Heart left ventricle (tissue), 16 donors: ENCODE measurements around the gene RALGAPA2. TPM values are rescaled to one million over a fixed set of nuclear protein-coding genes. Genes with fewer than 3 reads are reported as not detected.

Experiments
- ATAC-seq, 4 donors: fragments of 200-7000 bp; cut with Tn5 transposase; one replicate each; pipeline ENCODE4 v1.9.1; 2020 to 2022; ENCODE audit warnings: moderate library complexity in 4 of 4, mild to moderate bottlenecking in 3 of 4, moderate number of reproducible peaks in 1 of 4
- DNase-seq, 5 donors: peaks; one replicate each; pipeline ENCODE4 v3.0.0-alpha.2; 2020
- H3K27ac ChIP-seq, 12 donors: fragments of 200-600 bp; sonication (generic) in 4 of 12; one replicate each; pipeline versions ENCODE4 v1.5.0 to v1.8.0; 2016 to 2022; ENCODE audit warnings: mild to moderate bottlenecking in 2 of 12
- H3K27me3 ChIP-seq, 9 donors: fragments of 200-600 bp; sonication (generic) in 2 of 9; one replicate each; pipeline versions ENCODE4 v1.5.1 to v1.8.0; 2016 to 2022; ENCODE audit warnings: mild to moderate bottlenecking in 3 of 9
- H3K36me3 ChIP-seq, 9 donors: fragments of 200-600 bp; sonication (generic) in 2 of 9; one replicate each; pipeline versions ENCODE4 v1.5.0 to v1.8.0; 2018 to 2022; ENCODE audit warnings: mild to moderate bottlenecking in 2 of 9
- H3K4me1 ChIP-seq, 12 donors: fragments of 200-600 bp; sonication (generic) in 4 of 12; one replicate each; pipeline versions ENCODE4 v1.5.0 to v1.8.0; 2016 to 2022; ENCODE audit warnings: mild to moderate bottlenecking in 3 of 12
- H3K4me3 ChIP-seq, 12 donors: fragments of 200-600 bp; sonication (generic) in 4 of 12; one replicate each; pipeline versions ENCODE4 v1.5.0 to v1.8.0; 2017 to 2022; ENCODE audit warnings: mild to moderate bottlenecking in 9 of 12, moderate library complexity in 4 of 12
- H3K9me3 ChIP-seq, 12 donors: fragments of 200-600 bp; sonication (generic) in 4 of 12; one replicate each; pipeline versions ENCODE4 v1.5.0 to v1.8.0; 2016 to 2022; ENCODE audit warnings: mild to moderate bottlenecking in 1 of 12
- CTCF ChIP-seq, 12 donors: fragments of 200-600 bp; sonication (generic) in 4 of 12; IDR thresholded peaks; one replicate each; pipeline versions ENCODE4 v1.5.0 to v1.8.0; 2018 to 2022; ENCODE audit warnings: antibody characterized with exemption in 12 of 12, mild to moderate bottlenecking in 5 of 12
- POLR2A ChIP-seq, 2 donors: fragments of 450-650 bp; IDR thresholded peaks; one replicate each; pipeline ENCODE4 v1.6.1; 2017; ENCODE audit warnings: antibody characterized with exemption in 2 of 2, mild to moderate bottlenecking in 2 of 2, moderate library complexity in 2 of 2
- WGBS, 4 donors: extraction: QIAGEN DNeasy Blood & Tissue Kit in 2 of 4; methylation state at CpG; one replicate each; pipeline versions ENCODE4 v1.1.5 to v1.1.7; 2013 to 2018; 5-methylcytosine and 5-hydroxymethylcytosine counted together
- intact Hi-C, 10 donors: fragments of 100-400 bp; cut with DNase I; formaldehyde crosslinking; loops; one replicate each; pipeline versions ENCODE4 v1.11.1 to v1.14.2; 2022
- polyA plus RNA-seq, 2 donors: library from polyadenylated mRNA; stranded (reverse); fragments of 200-250 nt; gene quantifications; one replicate each; pipeline ENCODE4 v1.2.3, GENCODE V29; 2013
- total RNA-seq, 9 donors: library from RNA; depleted of rRNA in 2 of 9; stranded (reverse); fragments of >200 nt in 2 of 9; fragmentation: NEBNext Ultra II Directional in 3 of 9; extraction: Animal tissue kit (Norgen Biotek cat#: 25700) in 3 of 9; gene quantifications; one replicate each; pipeline versions ENCODE4 v1.1.0 to v1.2.4, GENCODE V29; 2016 to 2023
- donor health status: ischemic (EF 13 %, LVEDD 7.1; RV severe dilation, severe dysfunction).
- donor health status: healthy with polysubstance abuse.
- donor health status: DM: no; HTN: yes; CAD: no.
- donor health status: DM: no; HTN: no; CAD: no.
- donor health status: ischemic (EF 25% LVEDD 6.9; RV normal size, moderate dysfunction).
- donor health status: ischemic (EF 25% LVEDD 5.7; RV mildly dilated, moderate dysfunction).
- donor health status: healthy.
- donor health status: DM: yes; HTN: yes; CAD: no.
- donor health status: ischemic (EF 35%, LVEDD 5.7; RV mildly dilated, moderate dysfunction).
- donor health status: nonischemic (EF 11% LVEDD 7.7; RV severe dilation, severe dysfunction).
- donor health status: DM: yes; HTN: yes; CAD: no.
- donor health status: PGD.
- donor health status: ischemic (EF 29% LVEDD 5.4; RV normal size, mild dysfunction).
- donor health status: nonischemic (EF 23%, LVEDD 6.1; RV moderate dilation, normal function).

The RALGAPA2 gene
- total and polyA plus RNA-seq, 11 donors, result 5.6 to 33.8 (median 21.4) TPM

- intact Hi-C loops, result loop anchor here in 1 of 10 donors (10.0 kb wide), 1 partner anchor 49 kb away; no protein-coding TSS in a partner anchor
- 90 to 98% (median 92%) methylated on average over 6 of the region's 6 CpGs for WGBS, 4 donors
- no peaks in the 10 kb centered on the region for H3K9me3 ChIP-seq
- TF ChIP-seq POLR2A (IDR thresholded peaks at IDR 0.05), result no peak
- no peak for TF ChIP-seq CTCF (IDR thresholded peaks at IDR 0.05)
- peaks cover 0 to 24% (median 5%) of the 10 kb centered on the region in 12 donors for H3K4me1 ChIP-seq
- H3K36me3 ChIP-seq, result no peaks in the 10 kb centered on the region
- DNase-seq (no peak), ATAC-seq (no peak)
- H3K27me3 ChIP-seq, result no peaks in the 10 kb centered on the region
- no peak overlapping the region for H3K4me3 ChIP-seq
- no peak overlapping the region for H3K27ac ChIP-seq
These were observed 43.4 kb upstream of the RALGAPA2 start for GRCh38 chr20:20755674-20756319.

- intact Hi-C loops, result loop anchor here in 1 of 10 donors (10.0 kb wide), 1 partner anchor 50 kb away; no protein-coding TSS in a partner anchor
- no peak for DNase-seq
- TF ChIP-seq CTCF (IDR thresholded peaks at IDR 0.05) (no peak), POLR2A (IDR thresholded peaks at IDR 0.05) (no peak)
- Histone ChIP-seq H3K27me3 (no peaks in the 10 kb centered on the region), H3K4me1 (peaks cover 0 to 19% (median 5%) of the 10 kb centered on the region in 12 donors), H3K4me3 (no peak overlapping the region), H3K36me3 (no peaks in the 10 kb centered on the region), H3K9me3 (no peaks in the 10 kb centered on the region), H3K27ac (no peak overlapping the region)
- WGBS, 4 donors, result 90 to 95% (median 93%) methylated on average over 4 of the region's 4 CpGs
- ATAC-seq, result no peak
These were observed 42.8 kb upstream of the RALGAPA2 start for GRCh38 chr20:20755231-20755630.

- H3K4me1 ChIP-seq, result peaks cover 0 to 19% (median 5%) of the 10 kb centered on the region in 12 donors
- H3K27ac ChIP-seq, result peak overlapping the region in 1 of 12 donors; percentile 81
- no peak for ATAC-seq
- no peaks in the 10 kb centered on the region for H3K27me3 ChIP-seq
- no peak for DNase-seq
- H3K4me3 ChIP-seq, result no peak overlapping the region
- no peak for TF ChIP-seq POLR2A (IDR thresholded peaks at IDR 0.05)
- no peak for TF ChIP-seq CTCF (IDR thresholded peaks at IDR 0.05)
- WGBS, 4 donors, result 70 to 78% (median 72%) methylated on average over 3 of the region's 3 CpGs
- H3K36me3 ChIP-seq, result no peaks in the 10 kb centered on the region
- intact Hi-C loops, result loop anchor here in 1 of 10 donors (10.0 kb wide), 1 partner anchor 50 kb away; no protein-coding TSS in a partner anchor
- H3K9me3 ChIP-seq, result no peaks in the 10 kb centered on the region
These were observed 42.3 kb upstream of the RALGAPA2 start for GRCh38 chr20:20754714-20755113.

- intact Hi-C loops, result loop anchor here in 1 of 10 donors (10.0 kb wide), 1 partner anchor 52 kb away; no protein-coding TSS in a partner anchor
- H3K27me3 ChIP-seq, result peaks cover 0 to 6% (median 0%) of the 10 kb centered on the region in 9 donors
- no peak for DNase-seq
- H3K36me3 ChIP-seq, result no peaks in the 10 kb centered on the region
- ATAC-seq, result peak; percentile 24 to 91 (median 60)
- peaks cover 0 to 11% (median 0%) of the 10 kb centered on the region in 12 donors for H3K9me3 ChIP-seq
- no peak for TF ChIP-seq POLR2A (IDR thresholded peaks at IDR 0.05)
- no peak for TF ChIP-seq CTCF (IDR thresholded peaks at IDR 0.05)
- H3K27ac ChIP-seq, result peak overlapping the region; percentile 0 to 82 (median 60)
- peaks cover 0 to 19% (median 0%) of the 10 kb centered on the region in 12 donors for H3K4me1 ChIP-seq
- 52 to 70% (median 62%) methylated on average over 5 of the region's 5 CpGs for WGBS, 4 donors
- H3K4me3 ChIP-seq, result no peak overlapping the region
These were observed 40.3 kb upstream of the RALGAPA2 start for GRCh38 chr20:20752712-20753111.
